HepG2 (cell line): ENCODE results near the gene SEC62. TPM values are rescaled to one million over a fixed set of nuclear protein-coding genes. Genes with fewer than 3 reads are reported as not detected.

Source experiments
- BHLHE40 ChIP-seq: IDR thresholded peaks from 2 replicates; pipeline ENCODE4 v1.6.1; 2011; ENCODE audit warnings: low read length, improper control_type of control experiment
- ESRRA ChIP-seq: sonication (generic); formaldehyde crosslinking; IDR thresholded peaks from 2 replicates; pipeline ENCODE4 v1.5.1; 2020; ENCODE audit warnings: mild to moderate bottlenecking, low read depth, missing genetic modification reagents
- FOXO4 ChIP-seq: sonication (generic); formaldehyde crosslinking; conservative IDR thresholded peaks from 2 replicates; pipeline ENCODE4 v1.8.1; 2023; ENCODE audit warnings: missing genetic modification reagents
- HINFP ChIP-seq: sonication (generic); formaldehyde crosslinking; IDR thresholded peaks from 2 replicates; pipeline ENCODE4 v1.4.0; 2020; ENCODE audit warnings: low read depth, mild to moderate bottlenecking, missing genetic modification reagents
- HNRNPLL ChIP-seq: fragments of 200-400 bp; formaldehyde crosslinking; IDR thresholded peaks from 2 replicates; pipeline ENCODE4 v1.6.1; 2017; ENCODE audit warnings: mild to moderate bottlenecking, low read depth, low read length; ENCODE audit not compliant: poor library complexity, severe bottlenecking
- MAFK ChIP-seq, 2 experiments: IDR thresholded peaks in 1 of 2; conservative IDR thresholded peaks in 1 of 2; 2 replicates each; pipeline ENCODE4 v1.6.1; 2011; ENCODE audit warnings: improper control_type of control experiment in 2 of 2, low read length in 2 of 2
- NFIB ChIP-seq: sonication (generic); formaldehyde crosslinking; IDR thresholded peaks from 2 replicates; pipeline ENCODE4 v1.9.0; 2021; ENCODE audit warnings: missing genetic modification reagents, mild to moderate bottlenecking, borderline replicate concordance
- PITX1 ChIP-seq: sonication (generic); formaldehyde crosslinking; IDR thresholded peaks from 2 replicates; pipeline ENCODE4 v1.5.1; 2020; ENCODE audit warnings: mild to moderate bottlenecking, missing genetic modification reagents
- TFDP2 ChIP-seq: sonication (generic); formaldehyde crosslinking; IDR thresholded peaks from 2 replicates; pipeline ENCODE4 v1.4.0; 2020; ENCODE audit warnings: missing genetic modification reagents
- TRIM22 ChIP-seq: fragments of 450-650 bp; IDR thresholded peaks from 2 replicates; pipeline ENCODE4 v1.6.1; 2017
- ZBTB26 ChIP-seq: IDR thresholded peaks from 2 replicates; pipeline ENCODE4 v1.6.1; 2016; ENCODE audit warnings: missing compliant biosample characterization, missing genetic modification reagents, borderline replicate concordance
- ZNF263 ChIP-seq: sonication (generic); formaldehyde crosslinking; IDR thresholded peaks from 2 replicates; pipeline ENCODE4 v1.4.0; 2020; ENCODE audit warnings: missing genetic modification reagents
- ZNF580 ChIP-seq: IDR thresholded peaks from 2 replicates; pipeline ENCODE4 v1.6.1; 2016; ENCODE audit warnings: low read depth, borderline replicate concordance
- ZNF614 ChIP-seq: IDR thresholded peaks from 2 replicates; pipeline ENCODE4 v1.6.1; 2018; ENCODE audit warnings: missing biosample characterization, missing genetic modification reagents, inconsistent platforms, borderline replicate concordance
- ZNF652 ChIP-seq: IDR thresholded peaks from 2 replicates; pipeline ENCODE4 v1.6.1; 2016; ENCODE audit warnings: low read depth, borderline replicate concordance
- ZNF737 ChIP-seq: sonication (generic); formaldehyde crosslinking; IDR thresholded peaks from 2 replicates; pipeline ENCODE4 v1.5.0; 2020; ENCODE audit warnings: missing genetic modification reagents, mild to moderate bottlenecking, borderline replicate concordance
- ZNF747 ChIP-seq: sonication (generic); formaldehyde crosslinking; IDR thresholded peaks from 2 replicates; pipeline ENCODE4 v1.8.1; 2023; ENCODE audit warnings: missing genetic modification reagents, mild to moderate bottlenecking, borderline replicate concordance
- ZNF850 ChIP-seq: sonication (generic); formaldehyde crosslinking; conservative IDR thresholded peaks from 2 replicates; pipeline ENCODE4 v1.9.0; 2021; ENCODE audit warnings: mild to moderate bottlenecking, missing genetic modification reagents
- ZSCAN25 ChIP-seq: sonication (generic); formaldehyde crosslinking; IDR thresholded peaks from 2 replicates; pipeline ENCODE4 v1.8.0; 2022; ENCODE audit warnings: mild to moderate bottlenecking, missing genetic modification reagents
- polyA plus RNA-seq, 8 experiments: library from polyadenylated mRNA; depleted of rRNA in 3 of 8; stranded (reverse) in 7 of 8; unstranded in 1 of 8; fragments of >200 nt; fragmentation: Illumina TruSeq in 4 of 8; extraction: Trizol in 4 of 8; gene quantifications; 2 replicates each; pipeline versions ENCODE4 v1.2.1 to v1.2.3, GENCODE V29; 2011 to 2016; ENCODE audit warnings: low read depth in 4 of 8, missing spikeins in 1 of 8, mixed read lengths in 1 of 8; ENCODE audit not compliant: insufficient read depth in 1 of 8
- total RNA-seq, 5 experiments: library from RNA; depleted of rRNA; stranded (reverse); fragments of >200 nt; fragmentation: Illumina TruSeq; extraction: Trizol; gene quantifications; 2 replicates each; pipeline ENCODE4 v1.2.3, GENCODE V29; 2016; ENCODE audit warnings: low read depth in 1 of 5

Gene SEC62
- total and polyA plus RNA-seq, 2 of the 13 experiments (the other 11 are each of a cell fraction or from before 2014, with no cell fraction given), result 54.0 to 68.7 TPM

- TF ChIP-seq HINFP (CRISPR knock-in tag) (no peak), ZSCAN25 (CRISPR knock-in tag) (no peak), ZNF652 (CRISPR knock-in tag) (no peak), NFIB (CRISPR knock-in tag) (no peak), ZNF580 (CRISPR knock-in tag) (0 out of 2 replicates have a peak, but pooled peaks have one; percentile 48), ZNF737 (CRISPR knock-in tag) (no peak), ZNF747 (CRISPR knock-in tag) (peak; percentile 74; the same call in 1 of the 2 replicates), BHLHE40 (no peak), TRIM22 (no peak), HNRNPLL (no peak), ZNF263 (peak; percentile 99), ZNF850 (CRISPR knock-in tag) (no peak), MAFK (conservative IDR thresholded peaks at IDR 0.05 in 1 of 2, IDR thresholded peaks at IDR 0.05 in 1 of 2; ENCODE audit: low read length in 2 of 2) (no peak), ZNF614 (CRISPR knock-in tag) (peak; percentile 86), ESRRA (no peak; the same call in 1 of the 2 replicates), PITX1 (CRISPR knock-in tag) (peak; percentile 86), FOXO4 (CRISPR knock-in tag) (no peak), ZBTB26 (CRISPR knock-in tag) (no peak), TFDP2 (CRISPR knock-in tag) (peak; percentile 21; the same call in 1 of the 2 replicates)
Measured at GRCh38 chr3:170003881-170004356, 37.3 kb downstream of the SEC62 start (continued).
